B cell (primary cell): ENCODE measurements around the gene XYLT1. TPM values are rescaled to one million over a fixed set of nuclear protein-coding genes. Genes with fewer than 3 reads are reported as not detected.

Experiments
- ATAC-seq: fragments of 200-7000 bp; cut with Tn5 transposase; one replicate; pipeline ENCODE4 v1.10.0; 2021; ENCODE audit warnings: low read depth, mild to moderate bottlenecking, moderate number of reproducible peaks, moderate library complexity
- CTCF ChIA-PET: fragments of 350-600 bp; sonication (Branson Sonifier 250); formaldehyde crosslinking; loops from one replicate; lab custom pipeline; 2021; ENCODE audit warnings: antibody characterized with exemption, inconsistent platforms; lab: Charles Lee
- POLR2A ChIA-PET: fragments of 350-600 bp; sonication (Branson Sonifier 250); formaldehyde crosslinking; loops from one replicate; lab custom pipeline; 2021; ENCODE audit warnings: antibody characterized with exemption; lab: Charles Lee
- DNase-seq: peaks from one replicate; pipeline ENCODE4 v3.0.0; 2013
- H2AFZ ChIP-seq: 2 replicates; pipeline ENCODE4 v1.6.1; 2012; ENCODE audit warnings: mild to moderate bottlenecking, low read depth, low read length; ENCODE audit not compliant: insufficient read depth, poor library complexity, severe bottlenecking
- H3K27ac ChIP-seq, 2 donors: 1 replicate in 1 of 2; 2 replicates in 1 of 2; pipeline ENCODE4 v1.5.1; 2012 to 2013; ENCODE audit warnings: low read length in 2 of 2, mild to moderate bottlenecking in 2 of 2, moderate library complexity in 1 of 2
- H3K27me3 ChIP-seq, 4 experiments: fragments of 200-600 bp in 1 of 4; sonication (generic) in 1 of 4; replicated peaks in 1 of 4; 1 replicate in 2 of 4; 2 replicates in 2 of 4; pipeline versions ENCODE4 v1.6.1 to v1.7.0; 2013 to 2016; ENCODE audit warnings: low read length in 3 of 4, mild to moderate bottlenecking in 2 of 4, mixed read lengths in 1 of 4, moderate library complexity in 1 of 4; ENCODE audit not compliant: insufficient read depth in 4 of 4, control insufficient read depth in 3 of 4; ENCODE audit errors: control extremely low read depth in 1 of 4
- H3K36me3 ChIP-seq, 2 experiments: replicated peaks in 1 of 2; 1 replicate in 1 of 2; 2 replicates in 1 of 2; pipeline versions ENCODE4 v1.6.1 to v1.7.1; 2013; ENCODE audit warnings: low read length in 1 of 2; ENCODE audit not compliant: insufficient read depth in 2 of 2, control insufficient read depth in 1 of 2; ENCODE audit errors: control extremely low read depth in 1 of 2, extremely low read depth in 1 of 2
- H3K4me1 ChIP-seq, 2 donors: fragments of 200-600 bp in 1 of 2; sonication (generic) in 1 of 2; 1 replicate in 1 of 2; 2 replicates in 1 of 2; pipeline versions ENCODE4 v1.5.1 to v1.6.1; 2013 to 2017; ENCODE audit warnings: low read length in 2 of 2; ENCODE audit not compliant: control insufficient read depth in 2 of 2, insufficient read depth in 2 of 2
- H3K4me2 ChIP-seq: replicated peaks from 2 replicates; pipeline ENCODE3; 2012; ENCODE audit warnings: mild to moderate bottlenecking, low read depth, low read length; ENCODE audit not compliant: poor library complexity, severe bottlenecking
- H3K4me3 ChIP-seq, 5 experiments: fragments of 200-600 bp in 1 of 5; sonication (generic) in 1 of 5; 1 replicate in 3 of 5; 2 replicates in 2 of 5; pipeline versions ENCODE4 v1.5.1 to v1.7.0; 2011 to 2016; ENCODE audit warnings: low read length in 4 of 5, mild to moderate bottlenecking in 4 of 5, low read depth in 2 of 5, control low read depth in 1 of 5, moderate library complexity in 1 of 5; ENCODE audit not compliant: insufficient read depth in 1 of 5; ENCODE audit errors: control extremely low read depth in 1 of 5, extremely low read depth in 1 of 5
- H3K79me2 ChIP-seq: fragments of 200-600 bp; sonication (generic); one replicate; pipeline ENCODE4 v1.6.0; 2016; ENCODE audit warnings: low read length; ENCODE audit not compliant: control insufficient read depth, insufficient read depth
- H3K9ac ChIP-seq: fragments of 200-600 bp; sonication (generic); 2 replicates; pipeline ENCODE4 v1.6.1; 2017; ENCODE audit warnings: mild to moderate bottlenecking, low read length, moderate library complexity
- H3K9me3 ChIP-seq, 3 donors: one replicate each; pipeline versions ENCODE4 v1.6.1 to v1.7.1; 2013; ENCODE audit warnings: low read length in 2 of 3; ENCODE audit not compliant: control insufficient read depth in 2 of 3, insufficient read depth in 1 of 3; ENCODE audit errors: control extremely low read depth in 1 of 3
- H4K20me1 ChIP-seq: 2 replicates; pipeline ENCODE4 v1.6.0; 2012; ENCODE audit warnings: mild to moderate bottlenecking, low read length; ENCODE audit not compliant: insufficient read depth, control insufficient read depth, poor library complexity, severe bottlenecking
- H3K27ac Mint-ChIP-seq: one replicate; pipeline ENCODE4 v1.8.0; 2021; ENCODE audit warnings: mixed read lengths
- H3K27me3 Mint-ChIP-seq: one replicate; pipeline ENCODE4 v1.8.0; 2021; ENCODE audit warnings: mixed read lengths
- H3K4me1 Mint-ChIP-seq: one replicate; pipeline ENCODE4 v1.8.0; 2021; ENCODE audit warnings: mixed read lengths
- H3K4me3 Mint-ChIP-seq: one replicate; pipeline ENCODE4 v1.8.0; 2021; ENCODE audit warnings: mixed read lengths
- H3K9me3 Mint-ChIP-seq: one replicate; pipeline ENCODE4 v1.8.0; 2022; ENCODE audit warnings: mixed read lengths; ENCODE audit not compliant: insufficient read depth
- EZH2 ChIP-seq: IDR thresholded peaks from 2 replicates; pipeline ENCODE4 v1.6.1; 2012; ENCODE audit warnings: borderline replicate concordance, low read depth, mild to moderate bottlenecking, moderate library complexity, low read length; ENCODE audit not compliant: insufficient read depth, poor library complexity, severe bottlenecking
- WGBS: methylation state at CpG from one replicate; pipeline ENCODE4 v1.1.5; 2013; ENCODE audit warnings: missing lambda C conversion rate; ENCODE audit not compliant: insufficient coverage; 5-methylcytosine and 5-hydroxymethylcytosine counted together
- intact Hi-C: fragments of 100-400 bp; cut with micrococcal nuclease; formaldehyde crosslinking; loops from one replicate; pipeline ENCODE4 v1.10.0; 2022
- polyA plus RNA-seq: library from polyadenylated mRNA; depleted of rRNA; stranded (reverse); fragments of >200 nt; gene quantifications from 2 replicates; pipeline ENCODE4 v1.2.3, GENCODE V29; 2012
- total RNA-seq, 2 donors: library from RNA; stranded (reverse); fragments of 120-200 nt in 1 of 2; gene quantifications; 1 replicate in 1 of 2; 2 replicates in 1 of 2; pipeline versions ENCODE4 v1.2.3 to v1.2.4, GENCODE V29; 2013 to 2022
- TF ChIP-seq, protein P1 (sequence below): fragments of 200-600 bp; IDR thresholded peaks from one replicate; pipeline ENCODE4 v1.8.0; 2022; ENCODE audit warnings: antibody characterized with exemption, mild to moderate bottlenecking

The XYLT1 gene
- total and polyA plus RNA-seq, 2 donors (not counting 1 experiment from before 2014, with no cell fraction given): 8.7 to 59.6 TPM

DNA sequence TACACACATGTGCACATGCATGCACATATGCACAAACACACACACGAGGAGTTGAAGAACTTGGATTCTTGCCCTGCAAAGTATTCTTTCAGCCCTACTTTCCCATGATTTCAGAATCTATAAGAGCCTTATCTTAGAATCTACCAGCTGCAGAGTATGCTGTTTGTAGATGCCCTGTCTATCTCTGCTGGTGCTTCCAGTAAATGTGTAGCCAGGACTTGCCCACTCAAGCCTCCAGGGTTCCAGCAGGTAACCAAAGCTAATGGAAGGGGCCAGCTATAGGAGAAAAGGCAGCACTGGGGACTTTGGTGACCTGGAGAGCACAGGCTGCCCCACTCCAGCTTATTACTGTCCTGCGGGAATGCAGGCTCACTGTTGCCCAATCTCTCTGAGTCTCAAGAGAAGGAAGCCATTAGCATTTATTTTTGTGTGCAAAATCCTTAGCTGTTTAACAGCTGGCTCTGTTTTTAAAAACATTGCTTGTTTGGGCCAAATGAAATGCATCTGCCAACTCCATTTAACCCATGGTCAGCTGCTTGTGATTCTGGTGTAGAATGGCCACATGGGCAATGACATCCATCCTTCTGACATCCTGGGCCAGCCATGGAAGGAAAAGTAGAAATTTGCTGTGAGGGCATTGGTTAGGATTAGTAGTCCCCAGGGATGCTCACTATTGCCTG is 28.6 kb upstream of the XYLT1 start:
- ATAC-seq (no peak), DNase-seq (no peak)
- Mint-ChIP-seq H3K4me3 (no peak overlapping the region), H3K9me3 (no peaks in the 10 kb centered on the region), H3K27me3 (peaks cover 4% of the 10 kb centered on the region), H3K27ac (no peak overlapping the region), H3K4me1 (no peaks in the 10 kb centered on the region)
- H3K9ac ChIP-seq: no peak overlapping the region
- H3K79me2 ChIP-seq: no peaks in the 10 kb centered on the region
- peaks cover 0 to 4% (median 0%) of the 10 kb centered on the region in 3 donors for H3K9me3 ChIP-seq
- H3K4me3 ChIP-seq: no peak overlapping the region
- 100% methylated on average over 2 of the region's 2 CpGs for WGBS
- H3K27ac ChIP-seq: no peak overlapping the region
- TF ChIP-seq, protein P1, sequence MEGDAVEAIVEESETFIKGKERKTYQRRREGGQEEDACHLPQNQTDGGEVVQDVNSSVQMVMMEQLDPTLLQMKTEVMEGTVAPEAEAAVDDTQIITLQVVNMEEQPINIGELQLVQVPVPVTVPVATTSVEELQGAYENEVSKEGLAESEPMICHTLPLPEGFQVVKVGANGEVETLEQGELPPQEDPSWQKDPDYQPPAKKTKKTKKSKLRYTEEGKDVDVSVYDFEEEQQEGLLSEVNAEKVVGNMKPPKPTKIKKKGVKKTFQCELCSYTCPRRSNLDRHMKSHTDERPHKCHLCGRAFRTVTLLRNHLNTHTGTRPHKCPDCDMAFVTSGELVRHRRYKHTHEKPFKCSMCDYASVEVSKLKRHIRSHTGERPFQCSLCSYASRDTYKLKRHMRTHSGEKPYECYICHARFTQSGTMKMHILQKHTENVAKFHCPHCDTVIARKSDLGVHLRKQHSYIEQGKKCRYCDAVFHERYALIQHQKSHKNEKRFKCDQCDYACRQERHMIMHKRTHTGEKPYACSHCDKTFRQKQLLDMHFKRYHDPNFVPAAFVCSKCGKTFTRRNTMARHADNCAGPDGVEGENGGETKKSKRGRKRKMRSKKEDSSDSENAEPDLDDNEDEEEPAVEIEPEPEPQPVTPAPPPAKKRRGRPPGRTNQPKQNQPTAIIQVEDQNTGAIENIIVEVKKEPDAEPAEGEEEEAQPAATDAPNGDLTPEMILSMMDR: no peak
- no peak for TF ChIP-seq EZH2
- no peaks in the 10 kb centered on the region for H3K4me1 ChIP-seq
- H3K36me3 ChIP-seq: no peaks in the 10 kb centered on the region
- POLR2A ChIA-PET: no interaction called here
- H2AFZ ChIP-seq: no peak overlapping the region
- intact Hi-C loops: no loop called here
- no peaks in the 10 kb centered on the region for H3K27me3 ChIP-seq
- no peaks in the 10 kb centered on the region for H4K20me1 ChIP-seq
- CTCF ChIA-PET: interaction anchor here (1.3 to 2.1 kb wide), 2 partner anchors 80 to 305 kb away, joined by 3 to 4 read pairs; no protein-coding TSS in a partner anchor
- H3K4me2 ChIP-seq: no peak overlapping the region

GRCh38 chr16:17497648-17498047 is 26.9 kb upstream of the XYLT1 start:
- no peak overlapping the region for H3K27ac Mint-ChIP-seq
- H3K9me3 ChIP-seq: peaks cover 0 to 4% (median 0%) of the 10 kb centered on the region in 3 donors
- TF ChIP-seq, protein P1: no peak
- no peak for TF ChIP-seq EZH2
- H3K27ac ChIP-seq: no peak overlapping the region
- no peak for ATAC-seq
- no peaks in the 10 kb centered on the region for H3K4me1 Mint-ChIP-seq
- H3K4me2 ChIP-seq: no peak overlapping the region
- no peaks in the 10 kb centered on the region for H3K79me2 ChIP-seq
- H2AFZ ChIP-seq: no peak overlapping the region
- ChIA-PET CTCF (interaction anchor here (1.2 kb wide), 1 partner anchor 286 kb away, joined by 4 read pairs; no protein-coding TSS in a partner anchor), POLR2A (no interaction called here)
- no peaks in the 10 kb centered on the region for H4K20me1 ChIP-seq
- intact Hi-C loops: no loop called here
- no peaks in the 10 kb centered on the region for H3K9me3 Mint-ChIP-seq
- H3K9ac ChIP-seq: no peak overlapping the region
- H3K36me3 ChIP-seq: no peaks in the 10 kb centered on the region
- no peak for DNase-seq
- H3K4me1 ChIP-seq: no peaks in the 10 kb centered on the region
- H3K27me3 ChIP-seq: no peaks in the 10 kb centered on the region
- WGBS: 100% methylated on average over 1 of the region's 3 CpGs
- H3K4me3 ChIP-seq: no peak overlapping the region
- peaks cover 4% of the 10 kb centered on the region for H3K27me3 Mint-ChIP-seq
- H3K4me3 Mint-ChIP-seq: no peak overlapping the region
